Mucosa of descending colon (tissue), 3 donors: Measurements from ENCODE around the gene PLXNA4. TPM values are rescaled to one million over a fixed set of nuclear protein-coding genes. Genes with fewer than 3 reads are reported as not detected.

Experiments
- ATAC-seq: fragments of 200-7000 bp; cut with Tn5 transposase; one replicate; pipeline ENCODE4 v1.9.1; 2020; ENCODE audit warnings: mild to moderate bottlenecking, moderate library complexity
- DNase-seq, 3 donors: peaks; one replicate each; pipeline ENCODE4 v3.0.0-alpha.2; 2020
- H3K36me3 ChIP-seq: fragments of 200-600 bp; one replicate; pipeline ENCODE4 v1.8.0; 2021; ENCODE audit warnings: low read depth, mild to moderate bottlenecking
- H3K4me1 ChIP-seq: fragments of 200-600 bp; one replicate; pipeline ENCODE4 v1.8.0; 2021; ENCODE audit warnings: low read depth, mild to moderate bottlenecking
- H3K4me3 ChIP-seq: fragments of 200-600 bp; one replicate; pipeline ENCODE4 v1.8.0; 2021; ENCODE audit warnings: mild to moderate bottlenecking
- H3K9me3 ChIP-seq: fragments of 200-600 bp; one replicate; pipeline ENCODE4 v1.8.0; 2021; ENCODE audit warnings: mild to moderate bottlenecking
- intact Hi-C, 2 donors: fragments of 100-400 bp; cut with DNase I in 1 of 2; cut with micrococcal nuclease in 1 of 2; formaldehyde crosslinking; loops; one replicate each; pipeline versions ENCODE4 v1.11.0 to v1.11.1; 2022; cut with DNase I, micrococcal nuclease
- total RNA-seq, 3 donors: library from RNA; stranded (reverse); fragmentation: NEBNext Ultra II Directional in 2 of 3; extraction: Animal tissue kit (Norgen Biotek cat#: 25700) in 2 of 3; gene quantifications; one replicate each; pipeline versions ENCODE4 v1.2.1 to v1.2.4, GENCODE V29; 2021 to 2023
- TF ChIP-seq, protein P1 (sequence below): fragments of 200-600 bp; IDR thresholded peaks from one replicate; pipeline ENCODE4 v1.8.0; 2022; ENCODE audit warnings: antibody characterized with exemption, mild to moderate bottlenecking
- donor health status: DM: no; HTN: no; CAD: no; lungs with moderate emphysema.
- donor health status: DM: no; HTN: no; CAD: no.
- donor health status: DM: no; HTN: yes; CAD: no.

The PLXNA4 gene
- total RNA-seq, 3 donors from 2014 or later = 0.78 to 3.5 (median 2.7) TPM

DNA sequence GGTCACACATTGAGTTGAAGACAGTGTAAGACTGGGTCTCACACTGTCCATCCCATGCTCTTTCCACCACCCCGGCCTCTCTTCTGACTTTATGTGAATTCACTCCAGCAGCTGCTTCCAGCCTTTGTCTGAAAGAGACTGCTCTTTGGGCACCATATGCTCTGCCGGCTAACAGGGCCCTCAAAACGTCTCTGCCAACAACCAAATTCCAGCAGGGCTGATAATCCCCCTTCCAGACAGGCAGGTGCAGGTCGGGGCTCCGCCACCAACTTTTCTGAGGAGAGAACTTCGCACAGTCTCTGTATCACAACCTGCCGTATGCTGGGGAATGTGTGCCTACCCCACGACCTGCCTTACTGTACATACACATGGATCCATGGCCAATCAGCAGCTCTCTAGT is 64.3 kb downstream of the PLXNA4 start:
- no peak for ATAC-seq
- H3K4me1 ChIP-seq = no peaks in the 10 kb centered on the region
- DNase-seq = no peak
- no peak overlapping the region for H3K4me3 ChIP-seq
- TF ChIP-seq, protein P1, sequence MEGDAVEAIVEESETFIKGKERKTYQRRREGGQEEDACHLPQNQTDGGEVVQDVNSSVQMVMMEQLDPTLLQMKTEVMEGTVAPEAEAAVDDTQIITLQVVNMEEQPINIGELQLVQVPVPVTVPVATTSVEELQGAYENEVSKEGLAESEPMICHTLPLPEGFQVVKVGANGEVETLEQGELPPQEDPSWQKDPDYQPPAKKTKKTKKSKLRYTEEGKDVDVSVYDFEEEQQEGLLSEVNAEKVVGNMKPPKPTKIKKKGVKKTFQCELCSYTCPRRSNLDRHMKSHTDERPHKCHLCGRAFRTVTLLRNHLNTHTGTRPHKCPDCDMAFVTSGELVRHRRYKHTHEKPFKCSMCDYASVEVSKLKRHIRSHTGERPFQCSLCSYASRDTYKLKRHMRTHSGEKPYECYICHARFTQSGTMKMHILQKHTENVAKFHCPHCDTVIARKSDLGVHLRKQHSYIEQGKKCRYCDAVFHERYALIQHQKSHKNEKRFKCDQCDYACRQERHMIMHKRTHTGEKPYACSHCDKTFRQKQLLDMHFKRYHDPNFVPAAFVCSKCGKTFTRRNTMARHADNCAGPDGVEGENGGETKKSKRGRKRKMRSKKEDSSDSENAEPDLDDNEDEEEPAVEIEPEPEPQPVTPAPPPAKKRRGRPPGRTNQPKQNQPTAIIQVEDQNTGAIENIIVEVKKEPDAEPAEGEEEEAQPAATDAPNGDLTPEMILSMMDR = no peak
- no peaks in the 10 kb centered on the region for H3K36me3 ChIP-seq
- intact Hi-C loops = no loop called here
- no peaks in the 10 kb centered on the region for H3K9me3 ChIP-seq

DNA sequence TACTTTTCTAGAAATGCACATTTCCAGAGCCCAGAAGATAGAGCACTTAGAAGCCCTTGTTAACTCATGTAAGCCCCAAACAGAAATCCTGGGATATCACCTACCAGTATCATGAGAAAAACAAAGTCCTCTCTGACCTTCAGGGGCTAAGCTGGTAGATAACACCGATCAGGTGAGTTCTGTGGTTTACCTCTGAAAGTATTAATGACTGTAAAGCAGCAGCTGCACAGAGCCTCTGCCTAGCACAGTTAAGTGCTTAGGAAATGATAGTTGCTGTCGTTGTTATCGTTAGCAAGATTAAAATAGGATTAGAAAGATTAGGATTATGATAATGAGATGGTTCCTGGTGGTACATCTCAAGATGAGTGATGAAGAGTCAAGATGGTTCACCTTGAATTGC is 64.9 kb downstream of the PLXNA4 start:
- Histone ChIP-seq H3K9me3 (no peaks in the 10 kb centered on the region), H3K4me1 (no peaks in the 10 kb centered on the region), H3K36me3 (no peaks in the 10 kb centered on the region), H3K4me3 (no peak overlapping the region)
- TF ChIP-seq, protein P1 = no peak
- no peak for DNase-seq
- ATAC-seq = no peak
- intact Hi-C loops = no loop called here

GRCh38 chr7:132509643-132510042 is 66.6 kb downstream of the PLXNA4 start:
- no peaks in the 10 kb centered on the region for H3K4me1 ChIP-seq
- no peak for DNase-seq
- no peaks in the 10 kb centered on the region for H3K9me3 ChIP-seq
- no peak for ATAC-seq
- intact Hi-C loops = no loop called here
- no peak overlapping the region for H3K4me3 ChIP-seq
- TF ChIP-seq, protein P1 = no peak
- H3K36me3 ChIP-seq = no peaks in the 10 kb centered on the region

GRCh38 chr7:132508724-132509353 is 67.4 kb downstream of the PLXNA4 start:
- intact Hi-C loops = no loop called here
- H3K4me1 ChIP-seq = no peaks in the 10 kb centered on the region
- no peak for ATAC-seq
- no peak overlapping the region for H3K4me3 ChIP-seq
- no peaks in the 10 kb centered on the region for H3K9me3 ChIP-seq
- TF ChIP-seq, protein P1 = no peak
- no peaks in the 10 kb centered on the region for H3K36me3 ChIP-seq
- DNase-seq = no peak

DNA sequence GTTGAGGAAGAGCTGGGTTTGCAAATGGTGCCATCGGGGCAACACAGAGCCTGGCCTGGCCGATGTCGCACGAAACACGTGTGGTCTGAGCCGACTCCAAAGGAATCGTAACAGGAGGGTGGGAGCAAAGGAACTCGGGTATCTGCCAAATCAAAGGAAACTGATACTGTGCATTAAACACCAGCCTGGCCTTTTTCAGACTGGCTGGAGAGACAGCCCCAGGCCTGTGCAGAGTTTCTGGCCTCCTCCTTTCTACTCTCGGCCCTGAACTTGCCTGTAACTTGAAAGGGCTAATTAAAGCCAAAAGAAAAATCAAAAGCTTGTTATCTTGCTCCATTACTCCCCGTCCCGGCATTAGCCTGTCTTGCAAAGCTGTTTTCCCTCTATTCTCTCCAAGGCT is 71.4 kb downstream of the PLXNA4 start:
- H3K36me3 ChIP-seq = no peaks in the 10 kb centered on the region
- TF ChIP-seq, protein P1 = no peak
- DNase-seq = no peak
- no peaks in the 10 kb centered on the region for H3K4me1 ChIP-seq
- intact Hi-C loops = no loop called here
- no peak for ATAC-seq
- no peak overlapping the region for H3K4me3 ChIP-seq
- H3K9me3 ChIP-seq = no peaks in the 10 kb centered on the region

DNA sequence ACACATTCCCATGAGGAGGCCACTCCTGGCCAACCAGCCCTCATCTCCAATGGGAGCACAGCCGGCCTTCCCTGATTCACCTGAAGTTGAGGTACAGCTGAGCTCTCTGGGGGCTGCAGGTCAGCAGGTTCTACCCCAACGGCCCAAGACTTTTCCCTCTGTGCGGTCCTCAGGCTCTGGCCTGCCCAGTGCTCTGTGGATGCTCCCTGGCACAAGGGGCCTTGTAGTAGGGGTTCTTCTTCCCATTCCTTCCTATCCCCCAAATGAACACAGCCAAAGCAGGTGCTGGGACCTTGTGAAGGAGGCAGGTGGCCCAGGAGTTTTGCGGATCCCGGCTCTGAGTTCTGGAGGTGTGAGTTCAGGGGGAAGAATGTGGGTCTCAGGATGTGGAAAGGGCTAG is 72.2 kb downstream of the PLXNA4 start:
- H3K36me3 ChIP-seq = no peaks in the 10 kb centered on the region
- no peaks in the 10 kb centered on the region for H3K9me3 ChIP-seq
- DNase-seq (no peak), ATAC-seq (no peak)
- H3K4me1 ChIP-seq = no peaks in the 10 kb centered on the region
- TF ChIP-seq, protein P1 = no peak
- intact Hi-C loops = no loop called here
- no peak overlapping the region for H3K4me3 ChIP-seq
